SH-SY5Y (cell line): ENCODE data around the gene PNP.

Experiments used
- GATA2 ChIP-seq: IDR thresholded peaks from 2 replicates; pipeline ENCODE4 v1.6.1; 2011; ENCODE audit warnings: mild to moderate bottlenecking, low read depth, low read length
- GATA3 ChIP-seq: IDR thresholded peaks from 2 replicates; pipeline ENCODE4 v1.6.1; 2011; ENCODE audit warnings: low read depth, mild to moderate bottlenecking, low read length, moderate library complexity

DNA sequence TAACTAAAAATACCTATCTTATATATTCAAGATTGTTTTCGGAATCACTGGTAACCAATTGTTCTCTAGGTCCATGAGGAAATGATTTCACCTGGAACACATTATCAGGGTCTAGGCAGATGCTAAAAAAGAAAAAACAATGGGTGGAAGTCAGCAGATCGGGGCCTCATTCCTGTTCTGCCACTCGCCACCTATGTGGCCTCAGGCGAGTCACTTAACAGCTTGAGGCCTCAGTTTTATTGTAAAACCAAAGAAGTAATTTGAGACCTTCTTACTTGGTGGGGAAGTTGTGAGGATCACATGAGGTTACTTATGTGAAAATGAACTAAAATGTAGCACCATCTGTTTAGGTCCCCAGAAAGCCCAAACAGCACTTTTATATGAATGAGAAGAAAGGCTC is 29.9 kb downstream of the PNP start:
- no peak for TF ChIP-seq GATA3
- no peak for TF ChIP-seq GATA2
